Right ventricle myocardium superior (tissue), 1 donor: ENCODE data around the gene ZNF419. TPM values are rescaled to one million over a fixed set of nuclear protein-coding genes. Genes with fewer than 3 reads are reported as not detected.
"Not testable (repeated sequence)": the region's sequence is repeated elsewhere in the genome, so short reads cannot be mapped to it uniquely, and the experiment has no call there.

Experiments
- ATAC-seq: fragments of 200-7000 bp; cut with Tn5 transposase; one replicate; pipeline ENCODE4 v1.9.1; 2020; ENCODE audit warnings: mild to moderate bottlenecking; ENCODE audit not compliant: poor library complexity
- DNase-seq: peaks from one replicate; pipeline ENCODE4 v3.0.0-alpha.2; 2020
- intact Hi-C: fragments of 100-400 bp; cut with DNase I; formaldehyde crosslinking; loops from one replicate; pipeline ENCODE4 v1.11.2; 2022
- long read RNA-seq: library from polyadenylated mRNA; unstranded; transcript quantifications from one replicate; pipeline ENCODE4 v2.0.0, GENCODE V29; 2021
- total RNA-seq: library from RNA; stranded (reverse); fragmentation: NEBNext Ultra II Directional; extraction: Animal tissue kit (Norgen Biotek cat#: 25700); gene quantifications from one replicate; pipeline ENCODE4 v1.2.1, GENCODE V29; 2021
- donor health status: DM: no; HTN: yes; CAD: no; lungs with severe emphysema.

The ZNF419 gene
- total RNA-seq = 7.7 TPM
- long read RNA-seq, partial matches to known transcripts = 1 of 11 reads
- long read RNA-seq, other reads (novel, unspliced or antisense) = 0 of 11 reads

DNA sequence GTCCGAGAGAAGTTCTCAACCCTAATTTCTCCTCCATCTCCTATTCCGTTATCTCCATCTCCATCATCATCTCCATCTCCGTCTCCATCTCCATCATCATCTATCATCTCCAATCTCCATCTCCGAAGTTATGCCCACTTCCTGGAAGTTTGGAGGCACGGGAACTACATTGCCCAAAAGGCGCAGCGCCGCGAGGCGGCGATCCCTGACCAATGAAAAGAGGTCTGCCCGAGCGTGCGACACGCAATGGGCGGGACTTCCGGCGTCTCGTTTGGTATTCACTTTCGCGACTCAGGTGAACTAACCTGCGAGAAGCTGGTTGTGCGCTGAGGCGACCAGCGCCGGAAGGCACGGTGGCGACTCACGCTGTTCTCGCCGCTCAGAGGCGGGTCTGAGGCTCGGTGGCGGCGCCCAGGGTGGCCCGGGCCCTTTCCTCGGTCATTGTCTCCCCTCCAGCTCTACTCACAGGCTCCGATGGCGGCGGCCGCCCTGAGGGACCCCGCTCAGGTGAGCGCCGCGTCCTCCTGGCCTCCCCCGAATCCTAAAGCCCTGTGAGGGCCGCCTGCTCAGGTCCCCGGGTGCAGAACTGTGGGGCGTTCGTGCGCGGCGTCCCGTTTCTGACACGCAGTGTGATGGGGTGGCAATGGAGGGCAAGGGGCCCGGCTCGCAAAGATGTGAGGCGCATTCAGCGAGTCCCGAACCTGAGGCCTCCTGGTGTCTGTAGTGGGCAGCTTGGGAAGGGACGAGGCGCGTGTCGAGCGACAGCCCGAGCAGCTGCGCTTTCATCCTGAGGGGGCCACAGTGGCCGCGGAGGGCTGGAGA lies at the start of gene ZNF419:
Gene ZNF419 (plus strand): TSS at position 274 of the 822 bp plus-strand sequence. CDS start 201 bp downstream, at position 475.
- DNase-seq (peak; percentile 95), ATAC-seq (peak; percentile 100)
- intact Hi-C loops = not testable (repeated sequence)

DNA sequence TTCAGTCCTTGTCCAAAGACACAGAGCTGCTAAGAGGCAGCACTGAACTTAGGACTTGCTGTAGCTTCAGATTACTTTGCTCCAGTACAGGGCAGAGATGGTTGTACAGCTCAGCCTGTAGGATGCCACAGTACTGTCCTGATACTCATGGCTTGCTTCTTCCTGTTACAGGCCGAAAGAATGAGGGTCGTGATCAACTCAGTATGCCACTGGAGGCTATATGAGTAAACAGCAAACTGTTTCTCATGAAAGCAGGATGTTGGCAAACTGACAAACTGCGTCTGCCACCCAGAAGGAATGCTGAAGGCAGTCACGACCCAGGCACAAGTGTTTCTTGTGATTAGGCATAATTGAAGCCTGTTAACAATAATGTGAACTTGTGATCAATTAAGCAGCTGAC lies 49.6 kb upstream of the ZNF419 start:
- DNase-seq (no peak), ATAC-seq (no peak)
- intact Hi-C loops = no loop called here

DNA sequence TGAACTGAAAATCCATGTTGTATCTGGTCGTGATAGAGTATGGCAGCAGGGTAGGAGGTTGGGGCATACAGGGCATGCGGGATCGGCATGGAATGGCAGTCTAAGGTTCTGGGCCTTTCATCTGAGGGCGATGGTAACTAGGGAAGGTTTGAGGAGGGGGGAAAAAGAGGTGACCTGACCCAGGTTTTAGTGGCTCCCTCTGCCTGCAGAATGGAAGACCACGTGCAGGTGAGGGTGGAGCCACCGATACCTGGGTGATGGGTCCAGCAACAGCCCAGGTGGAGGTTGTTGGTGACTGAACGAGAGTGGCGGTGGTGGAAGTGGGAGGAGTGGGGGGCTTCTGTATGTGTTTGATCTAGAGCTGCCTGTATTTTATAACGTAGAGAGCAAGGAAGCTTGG lies 48.6 kb upstream of the ZNF419 start:
- intact Hi-C loops = no loop called here
- no peak for DNase-seq
- no peak for ATAC-seq

DNA sequence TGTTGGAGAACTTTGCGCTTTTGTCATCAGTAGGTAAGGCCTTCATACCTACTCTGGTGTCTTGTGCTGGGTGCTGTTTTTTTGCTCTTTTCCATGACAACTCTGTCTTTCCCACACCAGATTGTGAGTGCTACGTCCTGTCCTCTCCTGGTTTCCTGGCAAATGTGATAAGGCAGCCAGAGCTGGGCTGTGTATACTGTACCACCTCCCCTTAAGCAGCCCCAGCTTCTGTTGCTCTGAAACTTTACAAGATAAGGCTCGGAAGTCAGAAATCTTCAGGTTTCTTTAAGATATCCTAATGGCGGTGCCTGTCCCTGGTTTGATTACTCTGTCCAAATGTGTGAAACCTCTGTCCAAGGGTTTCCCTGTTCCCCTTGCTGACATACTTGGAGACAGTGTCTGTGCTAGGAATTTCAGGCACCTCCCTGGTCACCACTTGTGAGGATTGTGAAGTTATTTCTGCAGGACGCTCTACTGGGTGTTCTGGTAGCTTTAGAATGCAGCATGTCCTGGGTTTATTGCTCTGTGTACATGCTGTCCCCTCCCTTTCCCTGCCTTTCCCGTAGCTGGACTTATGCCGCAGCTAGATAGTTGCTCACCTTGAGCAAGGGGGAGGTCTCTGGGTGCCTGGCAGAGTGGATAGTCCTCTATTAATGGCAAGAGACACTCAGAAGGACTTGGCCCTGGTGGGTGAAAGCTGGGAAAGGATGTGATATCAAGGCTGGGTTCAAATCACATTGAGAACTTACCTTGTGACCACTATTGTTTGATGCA lies 45.4 kb upstream of the ZNF419 start:
- peak; percentile 68 for ATAC-seq
- intact Hi-C loops = no loop called here
- DNase-seq = no peak

DNA sequence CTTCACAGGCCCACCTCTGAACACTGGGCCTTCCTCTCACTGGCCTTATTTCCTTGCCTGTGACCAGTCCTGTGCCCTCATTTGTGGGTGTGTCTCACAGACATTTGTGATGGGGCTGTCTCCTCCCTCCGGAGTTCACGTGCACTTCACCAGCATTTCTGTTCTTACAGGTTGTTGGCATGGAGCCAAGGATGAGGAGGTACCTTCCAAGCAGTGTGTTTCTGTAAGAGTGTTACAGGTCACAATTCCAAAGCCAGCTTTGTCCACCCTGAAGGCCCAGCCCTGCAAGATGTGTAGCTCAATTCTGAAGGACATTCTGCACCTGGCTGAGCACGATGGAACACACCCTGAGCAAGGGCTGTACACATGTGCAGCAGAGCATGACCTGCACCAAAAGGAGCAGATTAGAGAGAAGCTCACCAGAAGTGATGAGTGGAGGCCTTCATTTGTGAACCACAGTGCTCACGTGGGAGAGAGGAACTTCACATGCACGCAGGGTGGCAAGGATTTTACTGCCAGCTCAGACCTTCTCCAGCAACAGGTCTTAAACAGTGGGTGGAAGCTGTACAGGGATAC lies 44.3 kb upstream of the ZNF419 start:
- no peak for DNase-seq
- no peak for ATAC-seq
- intact Hi-C loops = no loop called here

DNA sequence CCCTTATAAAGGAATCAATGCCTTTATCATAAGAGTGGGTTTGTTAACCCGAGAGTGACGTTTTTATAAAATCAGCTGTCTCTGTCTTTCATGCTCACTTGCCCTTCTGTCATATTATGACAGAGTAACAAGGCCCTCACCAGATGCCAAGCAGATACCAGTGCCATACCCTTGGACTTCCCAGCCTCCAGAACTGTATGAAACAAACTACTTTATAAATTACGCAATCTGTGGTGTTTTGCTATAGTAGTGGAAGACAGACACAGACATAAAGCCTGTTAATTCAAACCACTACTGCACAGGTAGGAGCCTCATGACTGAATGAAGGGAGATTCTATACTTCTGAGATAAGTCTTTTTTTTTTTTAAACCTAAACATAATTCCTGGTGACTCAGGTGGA lies 35.2 kb upstream of the ZNF419 start:
- intact Hi-C loops = no loop called here
- ATAC-seq (no peak), DNase-seq (no peak)

DNA sequence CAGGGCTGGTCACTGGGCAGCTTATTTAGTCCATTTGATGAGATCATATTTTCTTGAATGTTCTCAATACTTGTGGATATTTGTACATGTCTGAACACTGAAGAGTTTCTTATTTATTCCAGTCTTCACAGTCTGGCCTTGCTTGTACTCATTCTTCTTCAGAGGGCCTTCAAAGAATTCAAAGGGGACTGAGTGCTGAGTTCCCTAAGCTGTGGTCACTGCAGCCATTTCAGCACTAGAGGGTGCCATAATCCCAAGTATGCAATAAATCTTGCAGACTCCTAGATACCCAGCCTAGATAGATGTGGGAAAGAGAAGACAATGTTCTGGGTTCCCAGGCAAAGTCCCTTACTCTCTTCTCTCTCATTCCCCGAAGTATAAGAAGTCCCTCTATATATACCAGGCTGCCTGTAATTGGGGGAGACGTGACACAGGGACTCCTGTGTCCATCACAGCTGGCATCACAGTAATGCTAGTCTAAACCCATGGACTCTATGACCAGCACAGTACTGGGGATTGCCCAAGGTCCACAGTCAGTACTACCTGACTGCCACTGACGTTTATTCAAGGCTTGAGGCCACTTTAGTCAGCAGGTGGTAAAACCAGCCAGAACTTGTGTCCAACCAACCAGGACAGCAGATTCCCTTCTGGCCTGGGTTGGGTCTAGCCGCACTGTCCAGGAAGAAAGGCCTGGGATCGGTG lies 21.7 kb upstream of the ZNF419 start:
- ATAC-seq = peak; percentile 81
- intact Hi-C loops = no loop called here

DNA sequence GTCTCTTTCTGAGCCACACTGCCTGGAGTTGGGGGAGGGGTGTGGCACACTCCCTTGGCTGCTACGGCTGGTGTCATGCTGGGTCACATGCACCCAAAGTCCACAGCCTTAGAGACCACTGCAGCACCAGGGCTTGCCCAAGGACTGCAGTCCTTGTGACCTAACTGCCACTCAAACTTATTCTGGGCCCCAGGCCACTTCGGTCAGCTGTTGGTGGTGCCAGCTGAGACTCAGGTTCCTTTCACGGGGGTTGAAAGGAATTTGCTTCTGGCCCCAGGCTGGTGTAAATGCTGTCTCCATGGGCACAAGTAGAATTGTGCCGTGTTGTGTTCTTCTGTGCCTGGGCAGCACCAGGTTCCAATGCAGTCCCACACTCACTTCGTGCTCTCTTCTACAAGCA lies 21.1 kb upstream of the ZNF419 start:
- DNase-seq (peak; percentile 70), ATAC-seq (peak; percentile 94)
- intact Hi-C loops = no loop called here

More for the DNA sequence above, 21.7 kb upstream of the ZNF419 start:
- no peak for DNase-seq

DNA sequence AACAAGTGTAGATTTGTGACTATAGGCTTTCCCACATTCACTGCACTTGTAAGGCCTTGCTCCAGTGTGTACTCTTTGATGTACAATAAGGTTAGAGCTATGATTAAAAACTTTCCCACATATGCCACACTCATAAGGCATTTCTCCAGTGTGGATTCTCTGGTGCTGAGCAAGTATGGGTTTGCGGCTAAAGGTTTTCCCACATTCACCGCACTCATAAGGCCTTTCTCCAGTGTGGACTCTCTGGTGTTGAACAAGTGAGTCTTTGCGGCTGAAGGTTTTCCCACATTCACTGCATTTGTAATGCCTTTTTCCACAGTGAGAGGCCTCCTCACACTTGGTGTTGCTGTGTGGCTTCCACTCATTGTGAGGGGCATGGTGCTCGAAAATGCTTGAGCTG lies 13.9 kb upstream of the ZNF419 start:
- DNase-seq = no peak
- ATAC-seq = no peak
- intact Hi-C loops = no loop called here

DNA sequence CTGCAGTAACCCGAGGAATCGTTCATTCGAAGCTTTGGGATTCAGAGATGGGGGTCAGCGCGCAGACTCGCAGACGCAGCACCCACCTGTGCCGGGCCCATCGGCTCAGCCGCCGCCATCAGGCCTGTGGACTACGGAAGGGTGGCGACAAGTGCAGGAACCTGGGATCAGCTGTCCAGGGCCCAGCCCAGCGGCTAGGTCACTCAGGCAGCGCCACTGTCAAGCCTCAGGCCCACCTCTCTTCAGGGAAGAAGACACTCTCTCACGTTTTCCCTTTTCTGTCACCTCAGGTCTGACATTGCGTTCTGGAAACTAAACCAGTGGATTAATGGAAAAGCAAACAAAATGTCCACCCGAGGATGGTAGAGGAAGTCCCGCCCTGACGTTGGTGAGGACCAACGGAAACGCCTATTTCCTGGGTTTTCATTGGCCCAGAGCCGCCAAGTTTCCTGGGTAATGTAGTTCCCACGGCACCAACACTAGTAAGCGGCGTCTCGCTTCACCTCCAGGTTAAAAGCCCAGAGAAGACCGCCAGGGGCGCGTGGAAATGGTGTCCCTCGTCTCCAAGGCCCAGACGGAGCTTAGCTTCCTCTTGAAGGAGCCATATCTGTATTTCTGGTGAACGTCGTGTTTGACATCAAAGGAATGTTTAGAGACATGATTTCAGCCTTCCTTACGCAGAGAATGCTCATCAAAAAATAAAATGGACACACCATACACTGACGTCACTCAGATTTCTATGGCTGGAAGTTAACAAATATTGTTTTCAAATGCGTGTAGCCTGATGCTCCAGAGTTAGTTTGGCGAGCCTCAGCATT lies 10.2 kb upstream of the ZNF419 start, which contains the start of gene ZNF772:
Gene ZNF772 (minus strand): TSS at position 376 of the 818 bp plus-strand sequence. CDS start 257 bp downstream, at position 119.
- intact Hi-C loops = no loop called here
- DNase-seq (peak; percentile 94), ATAC-seq (peak; percentile 100)

DNA sequence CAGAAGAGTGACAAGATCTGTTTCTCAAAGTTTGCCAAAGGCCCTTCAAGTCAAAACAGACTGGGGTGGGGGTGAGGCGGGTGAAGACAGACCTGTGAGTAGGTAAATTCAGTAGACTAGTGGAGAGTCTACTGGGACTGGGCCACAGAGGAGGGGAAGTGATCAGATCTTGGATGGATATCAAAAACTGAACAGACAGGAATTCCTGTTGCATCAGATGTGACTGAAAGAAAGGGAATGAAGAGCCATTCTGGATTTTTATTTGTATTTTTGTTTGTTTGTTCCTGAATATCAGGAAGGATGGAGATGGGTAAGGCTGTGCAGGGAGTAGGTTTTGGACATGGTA lies 722 bp downstream of the ZNF419 start:
- DNase-seq, intact Hi-C loops: not testable (repeated sequence)
- ATAC-seq = peak; percentile 28

DNA sequence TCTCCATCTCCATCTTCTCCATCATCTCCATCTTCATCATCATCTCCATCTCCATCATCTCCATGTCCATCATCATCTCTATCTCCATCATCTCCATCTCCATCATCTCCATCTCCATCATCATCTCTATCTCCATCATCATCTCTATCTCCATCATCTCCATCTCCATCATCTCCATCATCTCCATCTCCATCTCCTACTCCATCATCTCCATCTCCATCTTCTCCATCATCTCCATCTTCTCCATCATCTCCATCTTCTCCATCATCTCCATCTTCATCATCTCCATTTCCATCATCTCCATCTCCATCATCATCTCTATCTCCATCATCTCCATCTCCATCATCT lies 11.8 kb downstream of the ZNF419 start:
- intact Hi-C loops, ATAC-seq: not testable (repeated sequence)

DNA sequence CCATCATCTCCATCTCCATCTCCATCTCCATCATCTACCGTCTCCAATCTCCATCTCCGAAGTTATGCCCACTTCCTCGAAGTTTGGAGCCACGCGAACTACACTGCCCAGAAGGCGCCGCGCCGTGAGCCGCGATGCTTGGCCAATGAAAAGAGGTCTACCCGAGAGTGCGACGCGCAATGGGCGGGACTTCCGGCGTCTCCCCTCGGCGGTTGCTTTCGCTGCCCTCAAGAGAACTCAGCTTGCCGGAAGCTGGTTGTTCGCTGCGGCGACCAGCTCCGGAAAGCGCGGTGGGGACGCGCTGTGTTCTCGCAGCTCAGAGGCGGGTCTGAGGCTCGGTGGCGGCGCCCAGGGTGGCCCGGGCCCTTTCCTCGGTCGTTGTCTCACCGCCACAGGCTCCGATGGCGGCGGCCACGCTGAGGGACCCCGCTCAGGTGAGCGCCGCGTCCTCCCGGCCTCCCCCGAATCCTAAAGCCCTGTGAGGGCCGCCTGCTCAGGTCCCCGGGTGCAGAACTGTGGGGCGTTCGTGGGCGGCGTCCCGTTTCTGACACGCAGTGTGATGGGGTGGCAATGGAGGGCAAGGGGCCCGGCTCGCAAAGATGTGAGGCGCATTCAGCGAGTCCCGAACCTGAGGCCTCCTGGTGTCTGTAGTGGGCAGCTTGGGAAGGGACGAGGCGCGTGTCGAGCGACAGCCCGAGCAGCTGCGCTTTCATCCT lies 12.3 kb downstream of the ZNF419 start, which contains the start of gene ZNF773:
Gene ZNF773 (plus strand): TSS at position 259 of the 716 bp plus-strand sequence. CDS start 143 bp downstream, at position 402.
- intact Hi-C loops = not testable (repeated sequence)
- DNase-seq = peak; percentile 98
- peak; percentile 100 for ATAC-seq

More for the DNA sequence above, 11.8 kb downstream of the ZNF419 start:
- DNase-seq = not testable (repeated sequence)

DNA sequence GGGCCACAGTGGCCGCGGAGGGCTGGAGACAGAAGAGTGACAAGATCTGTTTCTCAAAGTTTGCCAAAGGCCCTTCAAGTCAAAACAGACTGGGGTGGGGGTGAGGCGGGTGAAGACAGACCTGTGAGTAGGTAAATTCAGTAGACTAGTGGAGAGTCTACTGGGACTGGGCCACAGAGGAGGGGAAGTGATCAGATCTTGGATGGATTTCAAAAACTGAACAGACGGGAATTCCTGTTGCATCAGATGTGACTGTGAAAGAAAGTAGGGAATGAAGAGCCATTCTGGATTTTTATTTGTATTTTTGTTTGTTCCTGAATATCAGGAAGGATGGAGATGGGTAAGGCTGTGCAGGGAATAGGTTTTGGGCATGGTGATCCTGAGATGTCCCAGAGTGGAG lies 12.8 kb downstream of the ZNF419 start:
- DNase-seq = not testable (repeated sequence)
- ATAC-seq = peak; percentile 18

DNA sequence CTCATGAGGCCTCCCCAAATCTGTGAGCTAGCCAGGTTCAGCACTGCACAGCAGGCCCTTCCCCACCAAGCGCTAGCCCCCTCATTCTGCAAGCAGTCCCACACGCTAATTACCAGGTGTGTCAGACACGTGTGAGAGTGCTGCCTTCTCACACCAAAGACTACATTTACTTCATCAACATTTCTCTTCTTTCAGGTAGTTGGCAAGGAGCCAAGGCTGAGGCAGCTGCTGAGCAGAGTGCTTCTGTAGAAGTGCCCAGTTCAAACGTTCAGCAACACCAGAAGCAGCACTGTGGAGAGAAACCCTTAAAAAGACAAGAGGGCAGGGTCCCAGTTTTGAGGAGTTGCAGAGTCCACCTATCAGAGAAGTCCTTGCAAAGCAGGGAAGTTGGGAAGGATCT lies 18.6 kb downstream of the ZNF419 start:
- ATAC-seq (no peak), DNase-seq (no peak)
- intact Hi-C loops = no loop called here

More for the DNA sequence above, 12.8 kb downstream of the ZNF419 start:
- intact Hi-C loops = not testable (repeated sequence)

DNA sequence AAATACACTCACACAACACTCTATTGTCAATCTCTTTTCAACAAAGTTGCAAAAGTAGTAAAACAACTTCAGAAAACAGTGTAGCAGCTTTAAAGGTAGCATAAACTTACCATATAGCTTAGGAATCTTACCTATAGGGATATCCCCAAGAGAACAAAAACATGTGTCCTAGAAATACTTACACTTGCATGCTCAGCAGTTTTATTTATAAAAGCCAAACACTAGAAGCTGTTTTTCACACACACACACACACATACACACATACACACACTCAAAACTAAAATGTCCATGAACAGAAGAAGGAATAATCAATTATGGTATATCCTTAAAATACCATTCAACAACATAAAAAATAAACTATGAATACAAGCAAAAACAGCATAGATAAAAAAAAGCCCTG lies 23.9 kb downstream of the ZNF419 start:
- intact Hi-C loops = no loop called here
- ATAC-seq = no peak
- no peak for DNase-seq

DNA sequence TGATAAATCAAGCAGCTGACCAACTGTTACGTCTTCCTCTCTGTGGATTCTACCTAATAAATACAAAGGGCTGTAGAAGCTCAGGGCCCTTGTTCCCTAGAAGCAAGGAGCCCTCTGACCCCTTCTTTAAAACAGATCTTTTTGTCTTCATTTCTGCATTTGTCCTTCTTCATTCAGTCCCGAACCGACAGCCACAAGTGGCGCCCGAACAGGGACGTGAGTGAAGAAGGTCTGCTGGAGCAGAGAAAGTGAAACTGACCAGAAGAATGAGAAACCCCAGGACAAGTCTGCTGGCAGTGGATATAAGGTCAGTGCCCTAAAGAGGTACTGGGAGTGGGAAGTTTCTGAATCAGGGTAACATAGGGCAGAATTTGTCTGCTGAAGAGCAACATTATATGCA lies 25.3 kb downstream of the ZNF419 start:
- no peak for DNase-seq
- intact Hi-C loops = no loop called here
- ATAC-seq = no peak
